Natural killer cell (primary cell): ENCODE data around the gene CFAP43. TPM values are rescaled to one million over a fixed set of nuclear protein-coding genes. Genes with fewer than 3 reads are reported as not detected.
A peak's percentile ranks its signal among the peaks of the same experiment; 100 is the strongest.

Experiments
- ATAC-seq, 3 donors: fragments of 150-1000 bp in 2 of 3; fragments of 200-7000 bp in 1 of 3; cut with Tn5 transposase; 1 replicate in 1 of 3; 2 replicates in 2 of 3; pipeline ENCODE4 v1.10.0; 2021; ENCODE audit warnings: mild to moderate bottlenecking in 2 of 3, moderate library complexity in 2 of 3
- DNase-seq, 2 donors: peaks; one replicate each; pipeline versions ENCODE4 v3.0.0 to v3.0.0-alpha.2; 2013 to 2021; ENCODE audit warnings: mixed read lengths in 1 of 2
- H3K27ac ChIP-seq: one replicate; pipeline ENCODE4 v1.5.1; 2013; ENCODE audit warnings: mild to moderate bottlenecking, low read length
- H3K27me3 ChIP-seq: one replicate; pipeline ENCODE4 v1.6.1; 2013; ENCODE audit warnings: low read length; ENCODE audit not compliant: control insufficient read depth, insufficient read depth
- H3K36me3 ChIP-seq: one replicate; pipeline ENCODE4 v1.6.1; 2013; ENCODE audit warnings: low read length; ENCODE audit not compliant: control insufficient read depth, insufficient read depth
- H3K4me1 ChIP-seq: one replicate; pipeline ENCODE4 v1.6.1; 2013; ENCODE audit warnings: low read length; ENCODE audit not compliant: control insufficient read depth, insufficient read depth
- H3K4me3 ChIP-seq: one replicate; pipeline ENCODE4 v1.5.1; 2013; ENCODE audit warnings: low read length
- H3K9me3 ChIP-seq: one replicate; pipeline ENCODE4 v1.6.1; 2013; ENCODE audit warnings: low read length; ENCODE audit not compliant: control insufficient read depth, insufficient read depth
- H3K27ac Mint-ChIP-seq, 2 donors: one replicate each; pipeline ENCODE4 v1.8.0; 2022; ENCODE audit warnings: mild to moderate bottlenecking in 2 of 2, mixed read lengths in 2 of 2, moderate library complexity in 1 of 2
- H3K27me3 Mint-ChIP-seq, 2 donors: one replicate each; pipeline ENCODE4 v1.8.0; 2022; ENCODE audit warnings: low read depth in 2 of 2, mixed read lengths in 2 of 2
- H3K36me3 Mint-ChIP-seq: one replicate; pipeline ENCODE4 v1.8.0; 2022; ENCODE audit warnings: mixed read lengths
- H3K4me1 Mint-ChIP-seq, 2 donors: one replicate each; pipeline ENCODE4 v1.8.0; 2022; ENCODE audit warnings: mixed read lengths in 2 of 2
- H3K4me3 Mint-ChIP-seq: one replicate; pipeline ENCODE4 v1.8.0; 2022; ENCODE audit warnings: mild to moderate bottlenecking, moderate library complexity, mixed read lengths
- H3K9me3 Mint-ChIP-seq, 2 donors: one replicate each; pipeline ENCODE4 v1.8.0; 2022; ENCODE audit warnings: mixed read lengths in 2 of 2
- CTCF ChIP-seq: fragments of 200-600 bp; IDR thresholded peaks from one replicate; pipeline ENCODE4 v1.8.0; 2022; ENCODE audit warnings: antibody characterized with exemption
- WGBS: methylation state at CpG from one replicate; pipeline ENCODE4 v1.1.7; 2013; ENCODE audit warnings: missing lambda C conversion rate; ENCODE audit not compliant: insufficient coverage; 5-methylcytosine and 5-hydroxymethylcytosine counted together
- intact Hi-C: fragments of 100-400 bp; cut with micrococcal nuclease; formaldehyde crosslinking; loops from one replicate; pipeline ENCODE4 v1.14.2; 2022
- total RNA-seq, 4 donors: library from RNA; stranded (reverse); fragments of 120-200 nt in 1 of 4; gene quantifications; one replicate each; pipeline versions ENCODE4 v1.2.3 to v1.2.4, GENCODE V29; 2013 to 2022

Gene CFAP43
- total RNA-seq, 3 donors from 2014 or later (not counting 1 experiment from before 2014, with no cell fraction given), result 0.16 TPM; not detected in 2

- Mint-ChIP-seq H3K27me3 (peaks cover 0 to 9% of the 10 kb centered on the region in 2 donors), H3K4me3 (peak within 1 kb of the TSS; percentile 93), H3K4me1 (peaks cover 14% of the 10 kb centered on the region in 2 donors), H3K9me3 (no peaks in the 10 kb centered on the region), H3K36me3 (no peaks in the 10 kb centered on the region), H3K27ac (peak within 1 kb of the TSS; percentile 98 to 99)
- H3K4me3 ChIP-seq, result peak within 1 kb of the TSS; percentile 96
- intact Hi-C loops, result loop anchor here (1.0 to 5.0 kb wide), 6 partner anchors 139 to 233 kb away; partner anchors contain the start of genes GSTO2 and ITPRIP
- peaks cover 2% of the 10 kb centered on the region for H3K36me3 ChIP-seq
- H3K27ac ChIP-seq, result peak within 1 kb of the TSS; percentile 97
- H3K27me3 ChIP-seq, result no peaks in the 10 kb centered on the region
- ATAC-seq, result peak; percentile 85 to 97 (median 90)
- DNase-seq, result peak; percentile 99
- peak; percentile 51 for TF ChIP-seq CTCF
- under 1% methylated on average over 67 of the region's 67 CpGs for WGBS
- H3K4me1 ChIP-seq, result no peaks in the 10 kb centered on the region
- H3K9me3 ChIP-seq, result no peaks in the 10 kb centered on the region
These were observed 110.5 kb downstream of the CFAP43 start, which contains the start of gene SFR1 for GRCh38 chr10:104121485-104122224. Gene SFR1 (plus strand): TSS chr10:104122171. CDS start chr10:104122184, 13 bp downstream.

GRCh38 chr10:104120903-104121484 lies 111.2 kb downstream of the CFAP43 start:
- peaks cover 0 to 9% of the 10 kb centered on the region in 2 donors for H3K27me3 Mint-ChIP-seq
- H3K36me3 ChIP-seq, result no peaks in the 10 kb centered on the region
- H3K4me3 Mint-ChIP-seq, result peak overlapping the region; percentile 93
- no peaks in the 10 kb centered on the region for H3K4me1 ChIP-seq
- WGBS, result 0% methylated on average over 28 of the region's 28 CpGs
- H3K36me3 Mint-ChIP-seq, result no peaks in the 10 kb centered on the region
- H3K27ac Mint-ChIP-seq, result peak overlapping the region; percentile 98 to 99
- H3K27me3 ChIP-seq, result no peaks in the 10 kb centered on the region
- peak overlapping the region; percentile 86 for H3K4me3 ChIP-seq
- TF ChIP-seq CTCF, result no peak
- H3K4me1 Mint-ChIP-seq, result peaks cover 14% of the 10 kb centered on the region in 2 donors
- peak; percentile 68 to 97 for DNase-seq
- peak overlapping the region; percentile 95 for H3K27ac ChIP-seq
- no peaks in the 10 kb centered on the region for H3K9me3 Mint-ChIP-seq
- intact Hi-C loops, result loop anchor here (1.0 to 5.0 kb wide), 6 partner anchors 139 to 233 kb away; partner anchors contain the start of genes GSTO2 and ITPRIP
- peak; percentile 48 to 65 (median 58) for ATAC-seq
- no peaks in the 10 kb centered on the region for H3K9me3 ChIP-seq

- Histone ChIP-seq H3K9me3 (no peaks in the 10 kb centered on the region), H3K4me1 (no peaks in the 10 kb centered on the region), H3K4me3 (peak overlapping the region; percentile 86), H3K27me3 (no peaks in the 10 kb centered on the region), H3K36me3 (no peaks in the 10 kb centered on the region), H3K27ac (peak overlapping the region; percentile 95)
- ATAC-seq (no peak), DNase-seq (no peak)
- Mint-ChIP-seq H3K27me3 (peaks cover 0 to 9% of the 10 kb centered on the region in 2 donors), H3K4me3 (peak overlapping the region; percentile 93), H3K9me3 (no peaks in the 10 kb centered on the region), H3K27ac (peak overlapping the region; percentile 98 to 99), H3K4me1 (peaks cover 14% of the 10 kb centered on the region in 2 donors), H3K36me3 (no peaks in the 10 kb centered on the region)
- 74% methylated on average over 2 of the region's 2 CpGs for WGBS
- TF ChIP-seq CTCF, result no peak
- intact Hi-C loops, result loop anchor here (2.0 to 5.0 kb wide), 4 partner anchors 138 to 217 kb away; partner anchors contain the start of genes GSTO2 and ITPRIP
These were observed 111.7 kb downstream of the CFAP43 start for GRCh38 chr10:104120512-104120902.
